Measurements from ENCODE around the gene MAP2. TPM values are rescaled to one million over a fixed set of nuclear protein-coding genes. Genes with fewer than 3 reads are reported as not detected.

The MAP2 gene
- 0.73 TPM for total RNA-seq

- Histone ChIP-seq H3K27me3 (ENCODE audit: insufficient read depth, low read length) (peaks cover 23% of the 10 kb centered on the region), H3K9me3 (ENCODE audit: low read depth, low read length) (no peaks in the 10 kb centered on the region), H3K4me1 (ENCODE audit: insufficient read depth, low read length) (peaks cover 12% of the 10 kb centered on the region), H3K4me3 (ENCODE audit: low read length) (peak within 1 kb of the TSS; percentile 24)
These were observed at the start of gene MAP2 for GRCh38 chr2:209423562-209424198. TSS of gene MAP2 (plus strand) at chr2:209424047. CDS start at chr2:209653171, 229,124 bp downstream.

- H3K9me3 ChIP-seq (ENCODE audit: low read depth, low read length) = peaks cover 15% of the 10 kb centered on the region
- H3K4me1 ChIP-seq (ENCODE audit: insufficient read depth, low read length) = no peaks in the 10 kb centered on the region
- H3K27me3 ChIP-seq (ENCODE audit: insufficient read depth, low read length) = no peaks in the 10 kb centered on the region
- H3K4me3 ChIP-seq (ENCODE audit: low read length) = no peak overlapping the region
These were observed 47.2 kb upstream of the MAP2 start for GRCh38 chr2:209376686-209377085.

GRCh38 chr2:209380293-209380692 is 43.6 kb upstream of the MAP2 start:
- H3K27me3 ChIP-seq (ENCODE audit: insufficient read depth, low read length) = no peaks in the 10 kb centered on the region
- no peak overlapping the region for H3K4me3 ChIP-seq (ENCODE audit: low read length)
- H3K4me1 ChIP-seq (ENCODE audit: insufficient read depth, low read length) = no peaks in the 10 kb centered on the region
- H3K9me3 ChIP-seq (ENCODE audit: low read depth, low read length) = peaks cover 15% of the 10 kb centered on the region

- H3K27me3 ChIP-seq (ENCODE audit: insufficient read depth, low read length) = no peaks in the 10 kb centered on the region
- H3K4me1 ChIP-seq (ENCODE audit: insufficient read depth, low read length) = no peaks in the 10 kb centered on the region
- peaks cover 8% of the 10 kb centered on the region for H3K9me3 ChIP-seq (ENCODE audit: low read depth, low read length)
- H3K4me3 ChIP-seq (ENCODE audit: low read length) = no peak overlapping the region
These were observed 42.8 kb upstream of the MAP2 start for GRCh38 chr2:209381091-209381490.

- Histone ChIP-seq H3K4me3 (ENCODE audit: low read length) (no peak overlapping the region), H3K27me3 (ENCODE audit: insufficient read depth, low read length) (no peaks in the 10 kb centered on the region), H3K9me3 (ENCODE audit: low read depth, low read length) (no peaks in the 10 kb centered on the region), H3K4me1 (ENCODE audit: insufficient read depth, low read length) (no peaks in the 10 kb centered on the region)
These were observed 41.1 kb upstream of the MAP2 start for GRCh38 chr2:209382775-209383174.

GRCh38 chr2:209383212-209383611 is 40.6 kb upstream of the MAP2 start:
- H3K27me3 ChIP-seq (ENCODE audit: insufficient read depth, low read length) = no peaks in the 10 kb centered on the region

GRCh38 chr2:209387389-209387788 is 36.5 kb upstream of the MAP2 start:
- Histone ChIP-seq H3K4me3 (ENCODE audit: low read length) (no peak overlapping the region), H3K4me1 (ENCODE audit: insufficient read depth, low read length) (no peaks in the 10 kb centered on the region), H3K9me3 (ENCODE audit: low read depth, low read length) (no peaks in the 10 kb centered on the region), H3K27me3 (ENCODE audit: insufficient read depth, low read length) (peaks cover 4% of the 10 kb centered on the region)

More at GRCh38 chr2:209383212-209383611, 40.6 kb upstream of the MAP2 start:
- H3K4me1 ChIP-seq (ENCODE audit: insufficient read depth, low read length) = no peaks in the 10 kb centered on the region
- H3K9me3 ChIP-seq (ENCODE audit: low read depth, low read length) = no peaks in the 10 kb centered on the region
- no peak overlapping the region for H3K4me3 ChIP-seq (ENCODE audit: low read length)

GRCh38 chr2:209388446-209389037 is 35.3 kb upstream of the MAP2 start:
- Histone ChIP-seq H3K9me3 (ENCODE audit: low read depth, low read length) (no peaks in the 10 kb centered on the region), H3K27me3 (ENCODE audit: insufficient read depth, low read length) (peaks cover 4% of the 10 kb centered on the region), H3K4me1 (ENCODE audit: insufficient read depth, low read length) (no peaks in the 10 kb centered on the region), H3K4me3 (ENCODE audit: low read length) (no peak overlapping the region)

GRCh38 chr2:209389171-209389618 is 34.7 kb upstream of the MAP2 start:
- H3K4me1 ChIP-seq (ENCODE audit: insufficient read depth, low read length) = no peaks in the 10 kb centered on the region

GRCh38 chr2:209390839-209391238 is 33.0 kb upstream of the MAP2 start:
- peaks cover 4% of the 10 kb centered on the region for H3K27me3 ChIP-seq (ENCODE audit: insufficient read depth, low read length)
- no peaks in the 10 kb centered on the region for H3K9me3 ChIP-seq (ENCODE audit: low read depth, low read length)
- H3K4me3 ChIP-seq (ENCODE audit: low read length) = no peak overlapping the region
- no peaks in the 10 kb centered on the region for H3K4me1 ChIP-seq (ENCODE audit: insufficient read depth, low read length)

More at GRCh38 chr2:209389171-209389618, 34.7 kb upstream of the MAP2 start:
- Histone ChIP-seq H3K27me3 (ENCODE audit: insufficient read depth, low read length) (peaks cover 4% of the 10 kb centered on the region), H3K4me3 (ENCODE audit: low read length) (no peak overlapping the region), H3K9me3 (ENCODE audit: low read depth, low read length) (no peaks in the 10 kb centered on the region)

GRCh38 chr2:209391776-209392401 is 32.0 kb upstream of the MAP2 start:
- Histone ChIP-seq H3K27me3 (ENCODE audit: insufficient read depth, low read length) (peaks cover 4% of the 10 kb centered on the region), H3K9me3 (ENCODE audit: low read depth, low read length) (no peaks in the 10 kb centered on the region), H3K4me3 (ENCODE audit: low read length) (no peak overlapping the region), H3K4me1 (ENCODE audit: insufficient read depth, low read length) (no peaks in the 10 kb centered on the region)

GRCh38 chr2:209395229-209395628 is 28.6 kb upstream of the MAP2 start:
- H3K4me1 ChIP-seq (ENCODE audit: insufficient read depth, low read length) = no peaks in the 10 kb centered on the region
- H3K27me3 ChIP-seq (ENCODE audit: insufficient read depth, low read length) = peaks cover 4% of the 10 kb centered on the region
- H3K4me3 ChIP-seq (ENCODE audit: low read length) = no peak overlapping the region
- H3K9me3 ChIP-seq (ENCODE audit: low read depth, low read length) = no peaks in the 10 kb centered on the region

- peaks cover 4% of the 10 kb centered on the region for H3K27me3 ChIP-seq (ENCODE audit: insufficient read depth, low read length)
- no peaks in the 10 kb centered on the region for H3K9me3 ChIP-seq (ENCODE audit: low read depth, low read length)
- no peaks in the 10 kb centered on the region for H3K4me1 ChIP-seq (ENCODE audit: insufficient read depth, low read length)
- H3K4me3 ChIP-seq (ENCODE audit: low read length) = no peak overlapping the region
These were observed 28.2 kb upstream of the MAP2 start for GRCh38 chr2:209395652-209396051.

GRCh38 chr2:209398463-209398862 is 25.4 kb upstream of the MAP2 start:
- H3K4me3 ChIP-seq (ENCODE audit: low read length) = no peak overlapping the region
- no peaks in the 10 kb centered on the region for H3K9me3 ChIP-seq (ENCODE audit: low read depth, low read length)
- H3K27me3 ChIP-seq (ENCODE audit: insufficient read depth, low read length) = no peaks in the 10 kb centered on the region
- H3K4me1 ChIP-seq (ENCODE audit: insufficient read depth, low read length) = no peaks in the 10 kb centered on the region

GRCh38 chr2:209401788-209402187 is 22.1 kb upstream of the MAP2 start:
- no peaks in the 10 kb centered on the region for H3K27me3 ChIP-seq (ENCODE audit: insufficient read depth, low read length)
- H3K9me3 ChIP-seq (ENCODE audit: low read depth, low read length) = no peaks in the 10 kb centered on the region
- H3K4me1 ChIP-seq (ENCODE audit: insufficient read depth, low read length) = no peaks in the 10 kb centered on the region

More at GRCh38 chr2:209401788-209402187, 22.1 kb upstream of the MAP2 start:
- H3K4me3 ChIP-seq (ENCODE audit: low read length) = no peak overlapping the region
